CD14-positive monocyte (primary cell): ENCODE data around the gene TSPEAR. TPM values are rescaled to one million over a fixed set of nuclear protein-coding genes. Genes with fewer than 3 reads are reported as not detected.
A peak's percentile ranks its signal among the peaks of the same experiment; 100 is the strongest.

Experiments used
- DNase-seq, 3 donors: peaks; one replicate each; pipeline ENCODE4 v3.0.0-alpha.2; 2011 to 2022
- H2AFZ ChIP-seq: 2 replicates; pipeline ENCODE4 v1.6.0; 2012; ENCODE audit warnings: mild to moderate bottlenecking, low read depth, low read length, inconsistent platforms; ENCODE audit not compliant: insufficient read depth, poor library complexity, severe bottlenecking
- H3K27ac ChIP-seq, 2 donors: 1 replicate in 1 of 2; 2 replicates in 1 of 2; pipeline ENCODE4 v1.5.1; 2012 to 2013; ENCODE audit warnings: low read length in 2 of 2, control low read depth in 1 of 2, inconsistent platforms in 1 of 2, low read depth in 1 of 2, mild to moderate bottlenecking in 1 of 2
- H3K27me3 ChIP-seq, 2 donors: one replicate each; pipeline versions ENCODE4 v1.6.0 to v1.6.1; 2011 to 2013; ENCODE audit warnings: low read length in 2 of 2; ENCODE audit not compliant: control insufficient read depth in 2 of 2, insufficient read depth in 2 of 2
- H3K36me3 ChIP-seq, 2 donors: replicated peaks in 1 of 2; 1 replicate in 1 of 2; 2 replicates in 1 of 2; pipeline versions ENCODE4 v1.5.1 to v1.6.1; 2012 to 2013; ENCODE audit warnings: low read length in 2 of 2, control low read depth in 1 of 2, inconsistent platforms in 1 of 2, mild to moderate bottlenecking in 1 of 2; ENCODE audit not compliant: insufficient read depth in 2 of 2, control insufficient read depth in 1 of 2
- H3K4me1 ChIP-seq, 2 donors: 1 replicate in 1 of 2; 2 replicates in 1 of 2; pipeline versions ENCODE4 v1.5.1 to v1.6.1; 2012 to 2013; ENCODE audit warnings: low read length in 2 of 2, control low read depth in 1 of 2, inconsistent platforms in 1 of 2, mild to moderate bottlenecking in 1 of 2, moderate library complexity in 1 of 2; ENCODE audit not compliant: insufficient read depth in 2 of 2, control insufficient read depth in 1 of 2
- H3K4me2 ChIP-seq: replicated peaks from 2 replicates; pipeline ENCODE3; 2012; ENCODE audit warnings: low read length, moderate library complexity, mild to moderate bottlenecking; ENCODE audit not compliant: poor library complexity, severe bottlenecking; ENCODE audit errors: extremely low read depth
- H3K4me3 ChIP-seq, 3 experiments: fragments of 200-600 bp in 1 of 3; sonication (generic) in 1 of 3; replicated peaks in 1 of 3; 1 replicate in 2 of 3; 2 replicates in 1 of 3; pipeline ENCODE4 v1.5.1; 2011 to 2013; ENCODE audit warnings: low read length in 3 of 3, mild to moderate bottlenecking in 3 of 3, control low read depth in 2 of 3, low read depth in 2 of 3, inconsistent platforms in 1 of 3, moderate library complexity in 1 of 3
- H3K79me2 ChIP-seq: 2 replicates; pipeline ENCODE4 v1.6.0; 2012; ENCODE audit warnings: mild to moderate bottlenecking, control low read depth, inconsistent platforms, low read length, moderate library complexity; ENCODE audit not compliant: insufficient read depth
- H3K9ac ChIP-seq: 2 replicates; pipeline ENCODE4 v1.6.0; 2017; ENCODE audit warnings: low read length, mild to moderate bottlenecking; ENCODE audit not compliant: insufficient read depth, poor library complexity, severe bottlenecking
- H3K9me3 ChIP-seq, 2 donors: replicated peaks in 1 of 2; 1 replicate in 1 of 2; 2 replicates in 1 of 2; pipeline versions ENCODE4 v1.5.1 to v1.6.1; 2012 to 2013; ENCODE audit warnings: low read length in 2 of 2, control low read depth in 1 of 2; ENCODE audit not compliant: control insufficient read depth in 1 of 2, insufficient read depth in 1 of 2
- H4K20me1 ChIP-seq: 2 replicates; pipeline ENCODE4 v1.6.0; 2012; ENCODE audit warnings: mild to moderate bottlenecking, low read length, control low read depth, moderate library complexity; ENCODE audit not compliant: insufficient read depth
- H3K27ac Mint-ChIP-seq, 7 donors: one replicate each; pipeline ENCODE4 v1.8.0; 2020; ENCODE audit warnings: mild to moderate bottlenecking in 7 of 7, mixed read lengths in 7 of 7, moderate library complexity in 6 of 7, inconsistent platforms in 2 of 7
- H3K27me3 Mint-ChIP-seq, 3 donors: one replicate each; pipeline ENCODE4 v1.8.0; 2021 to 2022; ENCODE audit warnings: low read depth in 3 of 3, mild to moderate bottlenecking in 3 of 3, mixed read lengths in 3 of 3, moderate library complexity in 3 of 3, inconsistent platforms in 1 of 3
- H3K36me3 Mint-ChIP-seq, 2 donors: one replicate each; pipeline ENCODE4 v1.8.0; 2020; ENCODE audit warnings: mixed read lengths in 2 of 2, inconsistent platforms in 1 of 2, mild to moderate bottlenecking in 1 of 2
- H3K4me1 Mint-ChIP-seq: one replicate; pipeline ENCODE4 v1.8.0; 2020; ENCODE audit warnings: mild to moderate bottlenecking, mixed read lengths
- H3K4me3 Mint-ChIP-seq, 2 donors: one replicate each; pipeline ENCODE4 v1.8.0; 2020; ENCODE audit warnings: mild to moderate bottlenecking in 2 of 2, mixed read lengths in 2 of 2, moderate library complexity in 1 of 2
- H3K9me3 Mint-ChIP-seq, 7 donors: one replicate each; pipeline ENCODE4 v1.8.0; 2020 to 2022; ENCODE audit warnings: mixed read lengths in 7 of 7, mild to moderate bottlenecking in 6 of 7, moderate library complexity in 6 of 7, inconsistent platforms in 2 of 7
- WGBS: methylation state at CpG from one replicate; pipeline ENCODE4 v1.1.5; 2013; ENCODE audit warnings: missing lambda C conversion rate; ENCODE audit not compliant: insufficient coverage; 5-methylcytosine and 5-hydroxymethylcytosine counted together
- intact Hi-C, 2 donors: fragments of 100-400 bp; cut with micrococcal nuclease; formaldehyde crosslinking; loops; one replicate each; pipeline versions ENCODE4 v1.15.0 to v1.15.1; 2023
- polyA plus RNA-seq, 3 donors: library from polyadenylated mRNA; depleted of rRNA in 1 of 3; unstranded in 2 of 3; stranded (reverse) in 1 of 3; fragments of 300-500 nt in 2 of 3; fragments of >200 nt in 1 of 3; fragmentation: Illumina TruSeq in 2 of 3; gene quantifications; 1 replicate in 2 of 3; 2 replicates in 1 of 3; pipeline ENCODE4 v1.2.3, GENCODE V29; 2012 to 2021
- TF ChIP-seq, protein P1 (sequence below): fragments of 200-600 bp; IDR thresholded peaks from one replicate; pipeline ENCODE4 v1.8.0; 2022; ENCODE audit warnings: antibody characterized with exemption, mild to moderate bottlenecking

TSPEAR gene
- polyA plus RNA-seq, 3 donors: not detected

DNA sequence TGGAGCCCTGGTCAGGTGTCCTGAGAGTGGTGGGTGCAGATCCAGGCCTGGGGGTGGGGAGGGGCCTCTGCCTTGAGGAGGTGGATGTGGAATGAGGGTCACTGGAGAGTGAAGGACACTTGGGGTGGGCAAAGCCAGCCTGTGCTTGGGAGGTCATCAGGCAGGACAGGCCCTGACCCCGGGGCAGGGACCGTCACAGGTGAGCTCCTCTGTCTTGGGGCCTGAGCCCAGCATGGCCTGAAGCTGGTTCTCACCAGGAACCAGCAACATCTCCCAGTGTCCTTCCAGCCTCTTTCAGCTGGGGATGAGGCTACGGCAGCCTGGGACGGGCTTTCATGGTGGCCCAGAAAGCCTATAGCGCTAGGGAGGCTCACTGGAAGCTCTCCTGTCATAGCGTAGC lies 159.2 kb downstream of the TSPEAR start:
- Mint-ChIP-seq H3K4me1 (no peaks in the 10 kb centered on the region), H3K27me3 (peaks cover 18 to 41% (median 26%) of the 10 kb centered on the region in 3 donors), H3K27ac (peak overlapping the region in 1 of 7 donors; percentile 31), H3K36me3 (no peaks in the 10 kb centered on the region), H3K9me3 (peaks cover 3 to 10% (median 7%) of the 10 kb centered on the region in 7 donors), H3K4me3 (no peak overlapping the region)
- Histone ChIP-seq H3K36me3 (no peaks in the 10 kb centered on the region), H3K27me3 (peaks cover 2 to 8% of the 10 kb centered on the region in 2 donors), H3K9ac (no peak overlapping the region), H3K4me2 (no peak overlapping the region), H4K20me1 (no peaks in the 10 kb centered on the region), H3K27ac (no peak overlapping the region), H3K9me3 (peaks cover 5 to 7% of the 10 kb centered on the region in 2 donors), H3K4me1 (no peaks in the 10 kb centered on the region), H3K79me2 (no peaks in the 10 kb centered on the region), H3K4me3 (no peak overlapping the region), H2AFZ (no peak overlapping the region)
- DNase-seq: no peak
- whole genome bisulfite sequencing: 90% methylated on average over 6 of the region's 6 CpGs
- TF ChIP-seq, protein P1, sequence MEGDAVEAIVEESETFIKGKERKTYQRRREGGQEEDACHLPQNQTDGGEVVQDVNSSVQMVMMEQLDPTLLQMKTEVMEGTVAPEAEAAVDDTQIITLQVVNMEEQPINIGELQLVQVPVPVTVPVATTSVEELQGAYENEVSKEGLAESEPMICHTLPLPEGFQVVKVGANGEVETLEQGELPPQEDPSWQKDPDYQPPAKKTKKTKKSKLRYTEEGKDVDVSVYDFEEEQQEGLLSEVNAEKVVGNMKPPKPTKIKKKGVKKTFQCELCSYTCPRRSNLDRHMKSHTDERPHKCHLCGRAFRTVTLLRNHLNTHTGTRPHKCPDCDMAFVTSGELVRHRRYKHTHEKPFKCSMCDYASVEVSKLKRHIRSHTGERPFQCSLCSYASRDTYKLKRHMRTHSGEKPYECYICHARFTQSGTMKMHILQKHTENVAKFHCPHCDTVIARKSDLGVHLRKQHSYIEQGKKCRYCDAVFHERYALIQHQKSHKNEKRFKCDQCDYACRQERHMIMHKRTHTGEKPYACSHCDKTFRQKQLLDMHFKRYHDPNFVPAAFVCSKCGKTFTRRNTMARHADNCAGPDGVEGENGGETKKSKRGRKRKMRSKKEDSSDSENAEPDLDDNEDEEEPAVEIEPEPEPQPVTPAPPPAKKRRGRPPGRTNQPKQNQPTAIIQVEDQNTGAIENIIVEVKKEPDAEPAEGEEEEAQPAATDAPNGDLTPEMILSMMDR: no peak
- intact Hi-C loops: no loop called here

DNA sequence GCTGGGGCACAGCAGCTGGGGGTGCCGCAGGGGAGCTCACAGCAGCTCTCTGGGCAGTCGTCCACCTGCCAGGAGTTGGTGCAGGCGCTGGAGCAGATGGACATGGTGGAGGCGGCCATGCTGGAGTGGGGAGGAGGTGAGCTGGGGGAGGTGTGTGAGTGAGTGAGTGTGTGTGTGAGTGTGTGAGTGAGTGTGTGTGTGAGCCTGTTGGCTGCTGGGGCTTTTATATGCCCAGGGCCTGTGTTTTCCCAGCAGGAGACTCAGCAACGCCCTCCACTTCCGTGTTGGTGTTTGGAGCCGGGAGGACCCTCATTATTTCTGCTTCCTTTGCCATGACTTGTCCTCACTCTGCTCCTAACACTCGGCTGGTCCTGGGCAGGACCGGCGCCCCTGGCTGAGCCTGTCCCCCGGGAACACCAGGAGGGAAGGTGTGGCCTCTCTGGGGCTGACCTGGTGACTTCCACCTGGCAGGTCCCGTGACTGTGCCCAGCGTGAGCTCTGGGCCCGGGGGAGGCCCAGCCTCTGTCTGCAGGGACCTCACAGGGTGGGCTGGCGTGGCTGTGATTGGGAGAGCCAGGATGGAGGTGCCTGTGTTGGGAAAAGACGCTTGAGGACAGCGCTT lies 159.9 kb downstream of the TSPEAR start, which contains the start of gene KRTAP10-2:
Gene KRTAP10-2 (minus strand): TSS at position 166 of the 622 bp plus-strand sequence. CDS start 47 bp downstream, at position 119.
- Mint-ChIP-seq H3K9me3 (peaks cover 10 to 16% (median 13%) of the 10 kb centered on the region in 7 donors), H3K27me3 (peaks cover 20 to 48% (median 31%) of the 10 kb centered on the region in 3 donors), H3K27ac (peak within 1 kb of the TSS in 3 of 7 donors; percentile 31 to 67 (median 55)), H3K4me3 (no peak within 1 kb of the TSS), H3K36me3 (no peaks in the 10 kb centered on the region), H3K4me1 (no peaks in the 10 kb centered on the region)
- Histone ChIP-seq H3K9me3 (peaks cover 7 to 13% of the 10 kb centered on the region in 2 donors), H3K79me2 (no peaks in the 10 kb centered on the region), H3K4me3 (no peak within 1 kb of the TSS), H3K9ac (no peak within 1 kb of the TSS), H3K36me3 (no peaks in the 10 kb centered on the region), H4K20me1 (no peaks in the 10 kb centered on the region), H2AFZ (no peak within 1 kb of the TSS), H3K4me1 (no peaks in the 10 kb centered on the region), H3K27me3 (peaks cover 2 to 15% of the 10 kb centered on the region in 2 donors), H3K4me2 (no peak within 1 kb of the TSS), H3K27ac (no peak within 1 kb of the TSS)
- DNase-seq: no peak
- TF ChIP-seq, protein P1: no peak
- intact Hi-C loops: no loop called here
- 86% methylated on average over 17 of the region's 17 CpGs for WGBS
